Breast epithelium (tissue), 4 donors: ENCODE measurements around the gene TRAF7. TPM values are rescaled to one million over a fixed set of nuclear protein-coding genes. Genes with fewer than 3 reads are reported as not detected.

ENCODE experiments used
- DNase-seq, 2 donors: peaks; one replicate each; pipeline ENCODE4 v3.0.0-alpha.2; 2019; ENCODE audit warnings: low spot score in 2 of 2
- H3K27ac ChIP-seq, 2 donors: fragments of 200-600 bp; sonication (generic) in 1 of 2; one replicate each; pipeline ENCODE4 v1.5.1; 2016 to 2019; ENCODE audit warnings: mild to moderate bottlenecking in 1 of 2
- H3K27me3 ChIP-seq, 2 donors: fragments of 200-600 bp; sonication (generic) in 1 of 2; one replicate each; pipeline versions ENCODE4 v1.5.1 to v1.6.0; 2017 to 2019; ENCODE audit warnings: control low read depth in 1 of 2, mild to moderate bottlenecking in 1 of 2
- H3K36me3 ChIP-seq: fragments of 200-600 bp; one replicate; pipeline ENCODE4 v1.5.1; 2019
- H3K4me1 ChIP-seq, 2 donors: fragments of 200-600 bp; sonication (generic); one replicate each; pipeline ENCODE4 v1.5.1; 2016 to 2019; ENCODE audit warnings: control low read depth in 1 of 2
- H3K4me3 ChIP-seq, 3 donors: fragments of 200-600 bp; sonication (generic); 1 replicate in 2 of 3; 2 replicates in 1 of 3; pipeline ENCODE4 v1.5.1; 2016 to 2019; ENCODE audit warnings: mild to moderate bottlenecking in 3 of 3, moderate library complexity in 2 of 3
- H3K9me3 ChIP-seq, 2 donors: fragments of 200-600 bp; sonication (generic) in 1 of 2; one replicate each; pipeline ENCODE4 v1.5.1; 2016 to 2019; ENCODE audit warnings: control low read depth in 1 of 2
- CTCF ChIP-seq, 3 donors: fragments of 450-650 bp; IDR thresholded peaks; one replicate each; pipeline ENCODE4 v1.5.1; 2016 to 2017; ENCODE audit warnings: antibody characterized with exemption in 3 of 3, mild to moderate bottlenecking in 3 of 3, moderate library complexity in 3 of 3
- POLR2A ChIP-seq: fragments of 450-650 bp; IDR thresholded peaks from one replicate; pipeline ENCODE4 v1.6.1; 2016; ENCODE audit warnings: antibody characterized with exemption, mild to moderate bottlenecking, moderate library complexity
- POLR2AphosphoS5 ChIP-seq, 3 donors: sonication (generic); formaldehyde crosslinking; IDR thresholded peaks; one replicate each; pipeline ENCODE4 v1.6.1; 2017; ENCODE audit warnings: antibody characterized with exemption in 3 of 3
- intact Hi-C: fragments of 100-400 bp; cut with DNase I; formaldehyde crosslinking; loops from one replicate; pipeline ENCODE4 v1.15.1; 2023; ENCODE audit warnings: low total_unique reads
- total RNA-seq, 3 donors: library from RNA; depleted of rRNA; stranded (reverse); fragments of >200 nt; gene quantifications; one replicate each; pipeline ENCODE4 v1.1.0, GENCODE V29; 2016

Gene TRAF7
- total RNA-seq, 3 donors from 2014 or later: 28.4 to 35.4 (median 32.5) TPM

GRCh38 chr16:2179107-2179501 is 23.5 kb downstream of the TRAF7 start:
- no peaks in the 10 kb centered on the region for H3K9me3 ChIP-seq
- TF ChIP-seq POLR2A (no peak), POLR2AphosphoS5 (IDR thresholded peaks at IDR 0.05) (no peak), CTCF (IDR thresholded peaks at IDR 0.05) (no peak)
- no peak overlapping the region for H3K27ac ChIP-seq
- no peaks in the 10 kb centered on the region for H3K4me1 ChIP-seq
- H3K36me3 ChIP-seq: peaks cover 4% of the 10 kb centered on the region
- H3K4me3 ChIP-seq: peak overlapping the region in 2 of 3 donors; percentile 11 to 22
- DNase-seq: no peak
- intact Hi-C loops: no loop called here
- H3K27me3 ChIP-seq: no peaks in the 10 kb centered on the region

- Histone ChIP-seq H3K4me1 (no peaks in the 10 kb centered on the region), H3K9me3 (no peaks in the 10 kb centered on the region), H3K27ac (no peak overlapping the region), H3K27me3 (no peaks in the 10 kb centered on the region), H3K4me3 (peak overlapping the region in 1 of 3 donors; percentile 11), H3K36me3 (peaks cover 4% of the 10 kb centered on the region)
- no peak for DNase-seq
- TF ChIP-seq POLR2AphosphoS5 (IDR thresholded peaks at IDR 0.05) (no peak), POLR2A (no peak), CTCF (IDR thresholded peaks at IDR 0.05) (no peak)
- intact Hi-C loops: no loop called here
Observed at GRCh38 chr16:2179576-2179975, 24.0 kb downstream of the TRAF7 start.

- no peaks in the 10 kb centered on the region for H3K4me1 ChIP-seq
- no peaks in the 10 kb centered on the region for H3K27me3 ChIP-seq
- H3K27ac ChIP-seq: no peak overlapping the region
- H3K9me3 ChIP-seq: no peaks in the 10 kb centered on the region
- intact Hi-C loops: no loop called here
- peaks cover 2% of the 10 kb centered on the region for H3K36me3 ChIP-seq
- no peak for DNase-seq
- no peak for TF ChIP-seq POLR2AphosphoS5 (IDR thresholded peaks at IDR 0.05)
- no peak for TF ChIP-seq CTCF (IDR thresholded peaks at IDR 0.05)
- TF ChIP-seq POLR2A: no peak
- H3K4me3 ChIP-seq: no peak overlapping the region
Observed at GRCh38 chr16:2180461-2180860, 24.9 kb downstream of the TRAF7 start.

- no peak for DNase-seq
- H3K36me3 ChIP-seq: no peaks in the 10 kb centered on the region
- no peaks in the 10 kb centered on the region for H3K4me1 ChIP-seq
- TF ChIP-seq POLR2A: no peak
- TF ChIP-seq CTCF (IDR thresholded peaks at IDR 0.05): no peak
- no peak for TF ChIP-seq POLR2AphosphoS5 (IDR thresholded peaks at IDR 0.05)
- H3K27me3 ChIP-seq: no peaks in the 10 kb centered on the region
- H3K27ac ChIP-seq: no peak overlapping the region
- H3K4me3 ChIP-seq: no peak overlapping the region
- intact Hi-C loops: no loop called here
- no peaks in the 10 kb centered on the region for H3K9me3 ChIP-seq
Observed at GRCh38 chr16:2180962-2181923, 25.7 kb downstream of the TRAF7 start.

- intact Hi-C loops: no loop called here
- TF ChIP-seq POLR2AphosphoS5 (IDR thresholded peaks at IDR 0.05) (no peak), POLR2A (no peak), CTCF (IDR thresholded peaks at IDR 0.05) (no peak)
Observed at GRCh38 chr16:2181952-2182351, 26.4 kb downstream of the TRAF7 start.

More at GRCh38 chr16:2181952-2182351, 26.4 kb downstream of the TRAF7 start:
- H3K9me3 ChIP-seq: no peaks in the 10 kb centered on the region
- no peak overlapping the region for H3K27ac ChIP-seq
- H3K36me3 ChIP-seq: no peaks in the 10 kb centered on the region
- DNase-seq: no peak
- no peak overlapping the region for H3K4me3 ChIP-seq
- no peaks in the 10 kb centered on the region for H3K27me3 ChIP-seq
- no peaks in the 10 kb centered on the region for H3K4me1 ChIP-seq
